Neural progenitor cell (in vitro differentiated cells): ENCODE data around the gene SHISAL2A.

Experiments
- CTCF ChIP-seq: fragments of 200-600 bp; sonication (generic); IDR thresholded peaks from 2 replicates; pipeline ENCODE4 v1.5.1; 2017; ENCODE audit warnings: antibody characterized with exemption, mild to moderate bottlenecking
- EZH2 ChIP-seq: fragments of 200-600 bp; sonication (generic); IDR thresholded peaks from 2 replicates; pipeline ENCODE4 v1.6.1; 2017; ENCODE audit warnings: antibody characterized with exemption, mild to moderate bottlenecking, moderate library complexity

- TF ChIP-seq CTCF: no peak
- no peak for TF ChIP-seq EZH2
These were observed 47.4 kb downstream of the SHISAL2A start for GRCh38 chr1:52680353-52680752.
